ENCODE results near the gene POFUT1. TPM values are rescaled to one million over a fixed set of nuclear protein-coding genes. Genes with fewer than 3 reads are reported as not detected.

The POFUT1 gene
- total RNA-seq, 1 donor from 2014 or later = 46.3 TPM

DNA sequence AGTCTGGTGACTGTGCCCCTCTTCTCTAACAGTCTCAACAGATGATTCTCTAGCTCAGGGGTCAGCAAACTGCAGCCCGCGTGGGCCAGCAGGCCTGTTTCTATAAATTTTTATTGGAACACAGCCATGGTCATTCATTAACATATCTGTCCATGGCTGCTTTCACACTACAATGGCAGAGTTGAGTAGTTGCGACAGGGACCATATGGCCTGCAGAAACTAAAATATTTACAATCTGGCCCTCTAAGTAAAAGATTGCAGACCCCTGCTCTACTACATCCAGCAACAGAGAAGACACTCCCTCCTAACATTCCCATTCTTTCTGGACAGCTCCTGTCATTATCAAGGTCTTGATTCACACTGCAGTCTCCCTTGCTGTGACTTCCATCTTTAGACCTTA lies 45.3 kb upstream of the POFUT1 start:
- peaks cover 61% of the 10 kb centered on the region for H3K36me3 Mint-ChIP-seq

DNA sequence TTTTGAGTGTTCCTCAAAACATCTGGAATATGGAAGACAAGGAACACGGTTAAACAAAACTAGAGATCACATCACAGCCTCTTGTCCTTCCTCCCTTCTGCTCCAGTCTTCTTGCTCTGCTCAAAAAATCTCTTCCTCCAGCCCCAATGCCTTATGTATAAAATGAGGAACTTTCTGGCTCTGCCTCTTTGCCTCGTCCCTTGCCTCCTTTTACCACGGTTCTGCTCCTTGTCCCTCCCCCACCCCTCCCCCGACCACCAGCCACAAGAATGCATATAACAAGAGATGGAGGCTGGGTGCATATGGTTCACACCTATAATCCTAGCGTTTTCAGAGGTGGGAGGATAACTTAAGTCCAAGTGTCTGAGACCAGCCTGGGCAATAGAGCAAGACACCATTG lies 43.7 kb upstream of the POFUT1 start:
- no peak overlapping the region for H3K27ac Mint-ChIP-seq
- no peaks in the 10 kb centered on the region for H3K27me3 Mint-ChIP-seq (ENCODE audit: low read depth)
- H3K36me3 Mint-ChIP-seq = peaks cover 52% of the 10 kb centered on the region
- no peaks in the 10 kb centered on the region for H3K9me3 Mint-ChIP-seq
- H3K4me1 Mint-ChIP-seq = peaks cover 6% of the 10 kb centered on the region
- TF ChIP-seq, protein P1, sequence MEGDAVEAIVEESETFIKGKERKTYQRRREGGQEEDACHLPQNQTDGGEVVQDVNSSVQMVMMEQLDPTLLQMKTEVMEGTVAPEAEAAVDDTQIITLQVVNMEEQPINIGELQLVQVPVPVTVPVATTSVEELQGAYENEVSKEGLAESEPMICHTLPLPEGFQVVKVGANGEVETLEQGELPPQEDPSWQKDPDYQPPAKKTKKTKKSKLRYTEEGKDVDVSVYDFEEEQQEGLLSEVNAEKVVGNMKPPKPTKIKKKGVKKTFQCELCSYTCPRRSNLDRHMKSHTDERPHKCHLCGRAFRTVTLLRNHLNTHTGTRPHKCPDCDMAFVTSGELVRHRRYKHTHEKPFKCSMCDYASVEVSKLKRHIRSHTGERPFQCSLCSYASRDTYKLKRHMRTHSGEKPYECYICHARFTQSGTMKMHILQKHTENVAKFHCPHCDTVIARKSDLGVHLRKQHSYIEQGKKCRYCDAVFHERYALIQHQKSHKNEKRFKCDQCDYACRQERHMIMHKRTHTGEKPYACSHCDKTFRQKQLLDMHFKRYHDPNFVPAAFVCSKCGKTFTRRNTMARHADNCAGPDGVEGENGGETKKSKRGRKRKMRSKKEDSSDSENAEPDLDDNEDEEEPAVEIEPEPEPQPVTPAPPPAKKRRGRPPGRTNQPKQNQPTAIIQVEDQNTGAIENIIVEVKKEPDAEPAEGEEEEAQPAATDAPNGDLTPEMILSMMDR (IDR thresholded peaks at IDR 0.05; ENCODE audit: unreplicated experiment) = no peak
- no peak for DNase-seq (ENCODE audit: low spot score in 2 of 2, unreplicated experiment in 2 of 2)
- H3K4me3 Mint-ChIP-seq = no peak overlapping the region

More for the DNA sequence above, 45.3 kb upstream of the POFUT1 start:
- DNase-seq (ENCODE audit: low spot score in 2 of 2, unreplicated experiment in 2 of 2) = no peak
- TF ChIP-seq, protein P1 (IDR thresholded peaks at IDR 0.05; ENCODE audit: unreplicated experiment) = no peak
- no peak overlapping the region for H3K27ac Mint-ChIP-seq
- H3K9me3 Mint-ChIP-seq = no peaks in the 10 kb centered on the region
- no peaks in the 10 kb centered on the region for H3K27me3 Mint-ChIP-seq (ENCODE audit: low read depth)
- no peaks in the 10 kb centered on the region for H3K4me1 Mint-ChIP-seq
- no peak overlapping the region for H3K4me3 Mint-ChIP-seq

DNA sequence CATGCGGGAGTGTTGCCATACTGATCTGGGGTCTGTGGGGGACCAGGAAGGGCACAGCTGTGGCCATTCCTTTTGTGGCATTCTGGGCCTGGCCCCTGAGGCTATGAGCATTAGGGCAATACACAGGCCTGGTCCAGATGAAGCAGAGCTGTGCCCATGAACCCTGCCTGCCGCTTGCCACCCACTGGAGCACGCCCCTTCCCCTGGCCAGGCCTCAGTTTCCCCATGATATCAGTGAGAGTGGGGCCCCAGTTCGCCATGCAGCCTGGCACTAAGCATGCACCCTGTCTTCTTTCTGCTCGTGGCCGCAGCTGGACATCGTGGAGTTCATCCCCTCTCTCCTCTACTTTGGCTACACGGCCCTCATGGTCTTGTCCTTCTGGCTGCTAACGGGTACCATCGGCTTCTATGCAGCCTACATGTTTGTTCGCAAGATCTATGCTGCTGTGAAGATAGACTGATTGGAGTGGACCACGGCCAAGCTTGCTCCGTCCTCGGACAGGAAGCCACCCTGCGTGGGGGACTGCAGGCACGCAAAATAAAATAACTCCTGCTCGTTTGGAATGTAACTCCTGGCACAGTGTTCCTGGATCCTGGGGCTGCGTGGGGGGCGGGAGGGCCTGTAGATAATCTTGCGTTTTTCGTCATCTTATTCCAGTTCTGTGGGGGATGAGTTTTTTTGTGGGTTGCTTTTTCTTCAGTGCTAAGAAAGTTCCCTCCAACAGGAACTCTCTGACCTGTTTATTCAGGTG lies 42.5 kb upstream of the POFUT1 start:
- TF ChIP-seq, protein P1 (IDR thresholded peaks at IDR 0.05; ENCODE audit: unreplicated experiment) = no peak
- Mint-ChIP-seq H3K36me3 (peaks cover 48% of the 10 kb centered on the region), H3K27ac (no peak overlapping the region), H3K4me1 (peaks cover 7% of the 10 kb centered on the region), H3K27me3 (ENCODE audit: low read depth) (no peaks in the 10 kb centered on the region), H3K4me3 (no peak overlapping the region), H3K9me3 (no peaks in the 10 kb centered on the region)
- no peak for DNase-seq (ENCODE audit: low spot score in 2 of 2, unreplicated experiment in 2 of 2)

DNA sequence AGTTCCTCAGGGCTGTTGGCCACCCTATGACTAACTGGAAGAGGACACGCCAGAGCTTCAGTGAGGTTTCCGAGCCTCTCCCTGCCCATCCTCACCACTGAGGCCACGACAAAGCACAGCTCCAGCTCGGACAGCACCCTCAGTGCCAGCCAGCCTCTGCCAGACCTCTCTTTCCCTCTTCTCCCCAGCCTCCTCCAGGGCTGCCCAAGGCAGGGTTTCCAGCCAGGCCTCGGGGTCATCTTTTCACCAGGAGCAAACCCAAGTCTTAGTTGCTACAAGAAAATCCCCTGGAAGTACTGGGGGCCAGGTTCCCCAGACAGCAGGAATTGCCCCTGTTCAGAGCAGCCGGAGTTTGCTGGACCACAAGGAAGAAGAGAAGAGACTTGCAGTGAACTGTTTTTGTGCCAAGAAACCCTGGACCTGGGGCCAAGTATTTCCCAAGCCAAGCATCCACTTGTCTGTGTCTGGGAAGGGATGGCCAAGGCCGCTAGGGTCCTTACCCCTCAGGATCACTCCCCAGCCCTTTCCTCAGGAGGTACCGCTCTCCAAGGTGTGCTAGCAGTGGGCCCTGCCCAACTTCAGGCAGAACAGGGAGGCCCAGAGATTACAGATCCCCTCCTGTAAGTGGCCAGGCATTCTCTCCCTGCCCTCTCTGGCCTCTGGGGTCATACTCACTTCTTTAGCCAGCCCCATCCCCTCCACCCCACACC lies 41.7 kb upstream of the POFUT1 start:
- peaks cover 7% of the 10 kb centered on the region for H3K4me1 Mint-ChIP-seq
- H3K27ac Mint-ChIP-seq = no peak overlapping the region
- TF ChIP-seq, protein P1 (IDR thresholded peaks at IDR 0.05; ENCODE audit: unreplicated experiment) = no peak
- H3K36me3 Mint-ChIP-seq = peaks cover 42% of the 10 kb centered on the region
- no peaks in the 10 kb centered on the region for H3K27me3 Mint-ChIP-seq (ENCODE audit: low read depth)
- H3K9me3 Mint-ChIP-seq = no peaks in the 10 kb centered on the region
- no peak for DNase-seq (ENCODE audit: low spot score in 2 of 2, unreplicated experiment in 2 of 2)
- H3K4me3 Mint-ChIP-seq = no peak overlapping the region

DNA sequence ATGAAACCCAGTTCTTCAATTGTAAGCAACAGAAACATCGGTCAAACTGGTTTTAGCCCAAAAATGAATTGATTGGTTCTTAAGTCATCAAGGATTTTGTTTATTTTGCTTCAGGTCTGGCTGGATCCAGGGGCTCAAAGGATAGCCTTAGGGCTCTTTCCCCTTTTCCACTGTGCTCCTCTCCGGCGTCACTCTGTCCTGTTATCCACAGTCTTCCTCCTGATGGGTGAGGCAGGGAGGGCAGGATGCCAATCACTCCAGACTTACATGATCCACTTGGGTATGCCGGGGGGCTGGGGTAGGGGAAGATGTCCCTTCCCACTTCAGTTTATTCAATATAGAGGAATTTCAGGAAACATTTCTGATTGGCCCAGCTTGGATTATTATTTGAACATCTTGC lies 40.1 kb upstream of the POFUT1 start:
- TF ChIP-seq, protein P1 (IDR thresholded peaks at IDR 0.05; ENCODE audit: unreplicated experiment) = no peak
- Mint-ChIP-seq H3K27me3 (ENCODE audit: low read depth) (no peaks in the 10 kb centered on the region), H3K9me3 (no peaks in the 10 kb centered on the region), H3K4me3 (no peak overlapping the region), H3K4me1 (peaks cover 7% of the 10 kb centered on the region), H3K36me3 (peaks cover 30% of the 10 kb centered on the region), H3K27ac (no peak overlapping the region)
- no peak for DNase-seq (ENCODE audit: low spot score in 2 of 2, unreplicated experiment in 2 of 2)

Measured in mesothelial cell of epicardium (in vitro differentiated cells).